UCSD-AML1 (cell line): ENCODE measurements around the gene SEMA3A.

Experiments used
- DNase-seq: peaks from one replicate; lab custom pipeline; 2025; ENCODE audit not compliant: unreplicated experiment; lab: John Stamatoyannopoulos, UW

The SEMA3A gene

DNA sequence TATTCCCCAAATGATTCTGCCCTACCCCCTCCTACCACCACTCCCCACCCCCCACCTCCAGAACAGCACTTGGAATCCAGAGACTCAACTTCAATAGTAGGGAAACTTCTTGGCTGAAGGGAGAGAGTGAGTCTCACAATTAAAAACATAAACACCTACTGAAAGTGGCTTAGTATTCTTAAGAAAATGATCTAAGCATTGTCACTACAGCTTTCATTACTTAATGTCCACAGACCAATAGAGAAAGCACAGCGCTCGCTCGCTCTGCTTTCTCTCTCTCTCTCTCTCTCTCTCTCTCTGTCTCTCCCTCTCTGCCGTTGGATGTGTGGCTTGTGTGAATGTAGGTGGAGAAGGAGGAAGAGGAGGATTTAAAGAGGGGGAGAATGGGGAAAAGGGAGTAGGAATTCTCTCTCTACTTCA is 1.5 kb upstream of the SEMA3A start:
- peak; percentile 4 for DNase-seq

DNA sequence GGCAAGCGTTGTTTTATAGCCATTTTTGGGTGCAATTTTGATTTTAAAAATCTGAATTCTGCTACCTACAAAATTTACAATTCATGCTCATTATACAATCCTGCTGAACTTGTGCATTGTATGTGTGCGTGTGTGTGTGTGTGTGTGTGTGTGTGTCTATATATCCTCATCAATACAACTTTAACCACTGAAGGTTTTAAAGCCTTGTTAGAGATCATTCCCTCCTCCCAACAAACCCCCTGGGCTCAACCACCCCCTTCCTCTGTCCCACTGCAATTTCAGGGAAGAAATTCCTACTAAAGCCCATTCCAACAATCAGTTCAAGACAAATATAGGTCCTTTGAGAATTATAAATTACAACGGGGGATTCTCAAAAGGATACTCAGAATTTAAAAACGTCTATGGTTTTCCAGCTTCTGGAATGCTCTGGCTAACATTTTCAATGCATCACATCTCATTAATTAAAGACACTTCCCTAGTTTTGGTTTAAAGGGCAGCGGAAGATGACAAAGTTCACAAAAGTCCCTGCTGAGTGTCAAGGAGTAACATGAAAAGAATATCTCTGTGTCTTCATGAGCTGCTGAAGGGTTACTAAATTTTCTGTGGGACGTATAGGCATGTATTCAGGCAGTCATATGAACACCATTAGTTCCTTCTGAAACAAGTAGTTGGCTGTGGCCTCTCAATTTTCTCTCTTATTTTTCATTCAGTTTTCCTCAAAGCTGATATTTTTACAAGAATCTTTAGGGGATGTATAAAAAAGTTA is 889 bp upstream of the SEMA3A start:
- DNase-seq, result peak; percentile 4

GRCh38 chr7:84193747-84194146 is 842 bp downstream of the SEMA3A start:
- DNase-seq, result no peak

DNA sequence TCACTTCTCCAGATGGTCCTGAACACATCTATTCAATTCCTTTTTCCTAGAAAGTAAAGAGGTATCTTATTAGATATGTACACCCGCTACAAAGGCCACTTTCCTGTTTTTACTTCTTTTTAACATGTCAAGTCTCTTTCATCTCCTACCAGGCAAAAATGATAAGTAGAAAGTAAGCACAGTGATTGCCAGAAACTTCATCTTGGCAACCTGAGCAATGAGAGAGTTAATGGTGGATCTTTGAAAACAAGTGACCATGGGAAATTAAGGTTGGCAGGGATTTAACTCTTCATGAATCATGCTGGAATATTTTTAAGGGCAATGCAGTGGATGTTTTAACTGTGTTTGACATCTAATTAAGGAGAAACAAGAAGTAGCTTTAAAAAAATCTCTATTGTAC is 2.7 kb downstream of the SEMA3A start:
- DNase-seq, result no peak

GRCh38 chr7:84191261-84191660 is 3.3 kb downstream of the SEMA3A start:
- no peak for DNase-seq

DNA sequence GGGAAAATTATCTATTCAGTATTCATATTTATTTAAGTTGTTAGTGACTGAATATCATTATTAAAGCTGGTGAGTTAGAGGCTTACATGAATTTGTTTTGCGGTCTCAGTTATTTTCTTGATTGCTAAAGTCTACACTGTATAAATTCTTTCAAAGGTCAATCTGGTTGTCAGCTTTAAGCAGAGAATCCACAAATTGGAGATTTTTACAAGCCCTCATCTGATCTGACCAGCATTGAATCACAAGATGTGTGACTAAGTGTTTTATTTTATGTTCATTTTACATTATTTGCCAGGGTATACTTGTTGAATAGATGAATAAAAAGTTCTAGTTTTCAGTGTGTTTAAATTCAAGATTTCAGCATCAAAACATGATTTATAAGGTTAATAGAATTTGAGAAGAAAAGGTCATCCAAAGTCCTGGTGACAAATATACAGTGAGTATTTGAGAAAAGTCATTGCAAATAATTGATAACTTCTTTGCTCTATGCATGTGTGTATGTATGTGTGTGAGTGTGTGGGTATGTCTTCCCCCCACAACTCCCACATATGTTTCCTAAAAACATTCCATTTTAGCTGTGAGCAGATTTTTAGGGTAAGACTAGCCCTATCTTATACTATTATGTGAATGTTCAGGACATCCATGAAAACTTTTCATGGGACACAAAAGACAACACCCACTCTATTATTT is 4.4 kb downstream of the SEMA3A start:
- DNase-seq, result no peak

GRCh38 chr7:84188786-84189405 is 5.7 kb downstream of the SEMA3A start:
- no peak for DNase-seq

DNA sequence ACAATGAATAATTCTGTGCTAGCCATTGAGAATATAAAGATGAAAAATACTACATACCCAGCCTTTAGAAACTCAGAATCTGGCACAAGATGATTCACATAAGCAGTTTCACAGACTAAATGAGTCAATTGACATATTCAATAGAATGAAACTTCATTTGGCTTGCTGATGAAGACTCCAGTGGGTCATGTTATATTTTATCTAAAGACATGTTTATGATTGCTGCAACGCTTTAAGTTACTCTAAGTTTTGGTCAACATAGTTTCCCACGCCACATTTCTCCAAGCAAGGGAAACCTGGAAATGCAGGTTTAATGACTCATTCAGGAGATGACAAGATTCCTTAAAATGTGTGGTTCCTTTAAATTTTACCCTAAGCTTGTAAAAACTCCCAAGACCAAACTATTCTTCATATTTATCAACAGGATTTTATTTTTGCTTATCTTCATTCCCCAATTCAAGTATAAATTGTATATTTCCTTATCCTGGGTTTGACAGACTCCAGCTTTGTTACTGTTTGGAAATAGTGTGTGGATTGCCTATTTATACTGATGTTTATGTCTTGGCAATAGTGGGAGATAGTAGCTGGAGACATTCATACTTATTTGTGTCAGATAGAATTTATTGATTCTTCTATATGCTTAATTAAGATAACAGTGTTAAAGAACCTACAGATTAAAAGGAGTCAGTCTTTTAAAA is 6.6 kb downstream of the SEMA3A start:
- no peak for DNase-seq

DNA sequence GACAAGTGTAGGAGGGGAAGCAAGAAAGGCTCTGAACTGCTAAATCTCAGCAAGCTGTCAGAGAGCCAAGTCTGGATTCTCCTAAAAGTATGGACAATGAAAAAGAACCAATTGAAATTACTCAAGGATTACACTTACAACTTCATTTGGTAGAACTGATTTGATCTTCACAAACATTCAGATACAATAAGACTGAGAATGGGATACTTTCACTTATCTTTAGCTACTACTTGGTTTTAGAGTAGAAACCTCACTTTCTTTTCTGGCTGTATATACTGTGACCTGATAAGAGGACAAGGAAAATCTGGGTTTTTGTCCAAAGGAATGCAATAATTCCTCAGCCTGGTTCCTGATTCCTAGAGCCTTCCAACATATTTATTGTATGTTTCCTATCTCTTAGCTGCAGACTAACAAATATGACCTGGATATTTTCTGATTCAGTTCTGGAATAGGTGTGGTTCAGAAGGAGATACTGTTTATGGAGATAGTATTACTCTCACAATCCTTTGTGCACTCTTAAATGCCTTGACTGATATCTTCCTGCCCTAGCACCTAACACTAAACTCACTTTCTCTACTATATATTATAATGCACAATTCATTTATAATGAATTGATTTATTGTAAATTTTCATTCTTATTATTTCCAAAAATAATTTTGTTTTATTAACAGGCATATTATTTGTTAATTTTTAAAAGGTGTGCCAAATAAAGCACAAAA is 7.3 kb downstream of the SEMA3A start:
- DNase-seq, result no peak

GRCh38 chr7:84183741-84184140 is 10.8 kb downstream of the SEMA3A start:
- DNase-seq, result no peak

- no peak for DNase-seq
Measured at GRCh38 chr7:84182301-84182700, 12.3 kb downstream of the SEMA3A start.

DNA sequence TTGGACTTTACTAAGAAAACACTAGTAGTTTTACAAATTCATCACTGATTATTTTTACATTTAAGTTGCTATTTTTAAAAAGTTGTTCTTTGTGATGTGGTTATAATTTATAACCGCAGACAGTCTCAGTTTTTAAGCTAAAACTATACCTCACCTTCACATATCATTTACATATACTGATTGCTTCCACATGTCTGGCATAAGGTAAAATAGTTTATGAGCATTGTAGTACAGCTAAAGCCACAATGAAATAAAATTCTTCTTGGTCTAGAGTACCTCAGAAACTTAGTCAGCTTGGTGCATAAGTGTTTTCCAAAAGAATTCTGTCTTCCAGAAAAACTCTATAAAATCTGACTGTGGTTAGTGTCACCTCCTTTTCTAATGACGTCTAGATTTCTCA is 13.0 kb downstream of the SEMA3A start:
- DNase-seq, result no peak

GRCh38 chr7:84177758-84178412 is 16.7 kb downstream of the SEMA3A start:
- DNase-seq, result no peak

DNA sequence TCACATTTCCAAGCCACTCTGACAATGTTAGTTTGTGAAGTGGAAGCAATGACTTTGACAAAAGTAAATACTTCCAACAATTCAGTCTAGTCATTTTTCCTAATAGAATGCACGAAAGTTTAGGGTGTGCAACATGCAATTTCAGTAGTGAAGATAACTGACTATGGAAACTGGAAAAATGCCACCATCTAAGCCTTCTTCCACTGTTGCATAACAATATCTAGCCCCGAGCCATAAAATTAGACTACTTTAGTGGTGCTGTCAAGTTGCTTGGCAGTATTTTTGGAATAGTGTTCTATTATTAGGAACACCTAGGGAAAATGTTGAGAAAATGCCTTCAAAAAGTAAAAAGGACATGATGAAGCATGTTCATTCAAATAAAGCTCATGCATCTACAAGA is 17.9 kb downstream of the SEMA3A start:
- no peak for DNase-seq

DNA sequence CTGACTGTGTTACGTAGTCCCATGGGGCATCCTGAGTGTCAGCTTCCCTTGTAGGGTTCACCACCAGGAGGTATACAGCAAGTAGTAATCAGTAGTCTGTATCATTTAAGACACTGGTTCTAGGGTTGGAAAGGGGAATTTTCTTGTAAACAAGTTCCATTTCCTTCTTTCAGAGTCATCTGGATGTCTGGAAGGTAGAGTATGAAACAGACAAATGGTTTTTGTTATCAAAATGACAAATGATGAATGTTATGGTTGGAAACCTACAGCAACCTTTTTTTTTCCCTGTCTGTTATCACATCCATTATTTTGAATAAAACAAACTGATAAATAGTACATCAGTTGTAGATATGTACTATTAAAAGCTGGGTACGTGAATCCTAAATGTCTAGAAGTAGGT is 19.1 kb downstream of the SEMA3A start:
- no peak for DNase-seq

GRCh38 chr7:84170646-84171045 is 23.9 kb downstream of the SEMA3A start:
- no peak for DNase-seq

DNA sequence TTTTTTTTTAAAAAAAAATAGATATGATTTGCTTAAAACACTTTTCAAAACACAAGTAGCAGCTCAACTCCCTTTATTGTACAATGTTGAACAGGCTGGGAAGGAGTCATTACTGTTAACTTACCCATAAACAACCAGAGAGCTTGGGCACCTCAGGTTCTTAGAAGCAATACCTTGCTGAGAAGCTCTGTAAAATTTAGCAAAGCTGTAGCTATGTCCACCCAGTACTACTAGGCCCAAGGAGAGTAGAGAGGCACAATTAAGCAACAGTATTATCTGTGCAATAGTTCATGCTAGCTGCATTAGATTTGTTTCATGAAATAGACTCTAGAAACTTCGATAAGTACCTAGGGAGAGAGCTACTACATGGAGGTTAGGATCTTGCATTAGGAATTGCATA is 32.0 kb downstream of the SEMA3A start:
- DNase-seq, result no peak

DNA sequence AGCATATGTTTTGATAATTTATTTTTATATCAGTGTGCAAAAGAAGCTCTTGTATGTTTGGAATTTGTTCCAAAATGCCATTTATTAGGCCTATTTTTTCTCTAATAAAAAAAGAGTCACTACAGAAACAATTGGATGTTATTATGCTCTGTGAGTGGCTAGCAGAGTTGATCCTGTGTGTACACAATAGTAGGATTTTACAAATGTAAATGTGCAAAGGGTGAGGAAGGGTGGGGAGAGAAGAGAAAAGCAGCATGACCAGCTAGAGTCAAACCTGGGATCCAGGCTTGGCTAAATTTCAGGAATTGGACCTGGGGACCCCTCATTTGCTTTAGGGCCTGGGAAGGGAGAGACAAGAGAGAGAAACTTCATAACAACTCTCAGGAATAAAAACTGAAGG is 32.5 kb downstream of the SEMA3A start:
- no peak for DNase-seq

DNA sequence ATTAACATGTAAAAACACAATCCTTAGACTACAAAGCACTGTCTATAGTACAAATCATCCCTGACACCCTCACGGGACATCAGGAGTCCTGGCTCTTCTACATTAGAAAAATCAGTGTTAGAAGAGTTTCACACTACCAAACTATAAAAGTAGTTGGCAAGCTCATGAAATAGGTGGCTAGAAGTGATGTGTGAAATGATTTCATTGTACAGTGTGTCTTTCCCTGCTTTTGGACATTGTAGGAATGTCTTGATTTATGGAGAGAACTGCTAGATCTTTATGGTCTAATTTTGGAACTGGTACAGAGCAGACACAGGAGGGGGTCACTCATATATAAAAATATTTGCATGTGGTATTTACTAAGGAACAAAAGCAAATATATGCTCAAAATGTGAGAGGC is 33.2 kb downstream of the SEMA3A start:
- DNase-seq, result no peak

DNA sequence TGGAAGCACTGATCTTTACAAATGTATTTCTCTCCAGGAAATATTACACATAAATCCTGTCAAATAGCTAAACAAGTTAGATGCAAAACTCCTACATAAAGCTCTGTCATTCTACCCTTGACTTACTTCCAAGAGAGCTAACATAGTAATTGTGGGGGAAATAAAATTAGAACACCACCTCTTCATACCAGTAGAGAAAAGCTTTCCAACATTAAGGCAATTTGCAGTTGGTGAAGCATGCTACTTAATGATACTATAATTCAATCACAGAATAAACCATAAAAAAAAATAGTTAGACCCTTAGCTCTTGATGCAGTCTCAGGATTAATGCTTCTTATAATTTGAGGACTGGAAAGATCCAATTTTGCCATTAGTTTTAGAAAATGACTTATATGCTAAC is 35.2 kb downstream of the SEMA3A start:
- DNase-seq, result no peak

DNA sequence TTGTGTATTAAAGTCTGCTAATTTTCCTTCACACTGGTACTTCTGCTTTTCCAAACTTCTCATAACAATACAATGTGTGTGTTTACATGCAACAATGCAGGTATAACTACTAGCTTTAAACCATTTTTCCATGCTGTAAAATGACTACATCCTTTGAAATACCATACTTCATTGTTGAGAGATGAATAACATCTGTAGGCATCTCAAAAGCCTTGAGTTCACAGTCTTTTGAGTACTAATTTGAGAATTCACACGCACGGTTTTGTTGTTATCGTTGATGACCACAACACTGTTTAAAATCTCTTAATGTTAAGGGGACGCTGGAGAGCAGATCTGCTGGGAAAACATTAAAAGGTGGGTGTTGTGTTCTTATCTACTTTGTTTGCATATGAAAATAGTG is 37.4 kb downstream of the SEMA3A start:
- no peak for DNase-seq
